Activated T-cell treated with anti-CD3 and anti-CD28 coated beads, Interleukin-2, amount 50 U/mL, for 1 hour (primary cell): ENCODE measurements around the gene ANKRD6.

Experiments
- DNase-seq: peaks from one replicate; pipeline ENCODE4 v3.0.0-alpha.2; 2020

ANKRD6 gene

GRCh38 chr6:89567630-89568390 is 134.9 kb downstream of the ANKRD6 start:
- DNase-seq: no peak

DNA sequence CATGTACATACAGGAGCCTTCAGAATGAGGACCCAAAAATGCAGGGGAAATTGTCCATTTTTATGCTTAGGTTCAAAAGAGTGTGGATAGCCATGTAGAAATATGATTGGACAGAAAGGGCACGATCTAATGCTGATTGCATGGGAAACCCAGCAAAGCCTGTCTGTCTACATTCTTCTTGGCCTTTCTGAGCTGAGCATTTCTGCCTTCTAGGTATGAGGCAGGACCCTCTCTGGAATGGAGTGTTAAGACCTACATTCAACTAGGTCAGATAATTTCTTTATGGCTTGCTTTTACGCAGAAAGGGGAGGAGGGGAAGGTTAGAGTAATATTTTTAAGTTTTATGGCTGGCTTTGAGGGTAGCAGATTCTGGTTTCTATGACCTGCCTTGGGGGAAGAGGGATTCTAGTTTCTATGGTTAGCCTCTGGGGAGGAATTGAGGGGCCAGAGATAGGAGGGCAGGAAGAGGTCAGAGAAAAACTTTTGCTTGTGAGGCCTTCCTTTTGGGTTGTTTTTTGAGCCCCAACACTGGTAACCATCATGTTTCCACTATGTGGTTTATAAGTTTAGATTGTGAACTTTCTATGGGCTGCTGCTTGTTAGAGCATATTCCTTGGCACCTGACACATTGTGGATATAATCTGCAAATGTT is 142.1 kb downstream of the ANKRD6 start:
- DNase-seq: no peak

- DNase-seq: no peak
Measured at GRCh38 chr6:89575562-89575960, 142.6 kb downstream of the ANKRD6 start.

- DNase-seq: no peak
Measured at GRCh38 chr6:89580997-89581666, 148.2 kb downstream of the ANKRD6 start.

GRCh38 chr6:89581689-89582088 is 148.7 kb downstream of the ANKRD6 start:
- DNase-seq: no peak

DNA sequence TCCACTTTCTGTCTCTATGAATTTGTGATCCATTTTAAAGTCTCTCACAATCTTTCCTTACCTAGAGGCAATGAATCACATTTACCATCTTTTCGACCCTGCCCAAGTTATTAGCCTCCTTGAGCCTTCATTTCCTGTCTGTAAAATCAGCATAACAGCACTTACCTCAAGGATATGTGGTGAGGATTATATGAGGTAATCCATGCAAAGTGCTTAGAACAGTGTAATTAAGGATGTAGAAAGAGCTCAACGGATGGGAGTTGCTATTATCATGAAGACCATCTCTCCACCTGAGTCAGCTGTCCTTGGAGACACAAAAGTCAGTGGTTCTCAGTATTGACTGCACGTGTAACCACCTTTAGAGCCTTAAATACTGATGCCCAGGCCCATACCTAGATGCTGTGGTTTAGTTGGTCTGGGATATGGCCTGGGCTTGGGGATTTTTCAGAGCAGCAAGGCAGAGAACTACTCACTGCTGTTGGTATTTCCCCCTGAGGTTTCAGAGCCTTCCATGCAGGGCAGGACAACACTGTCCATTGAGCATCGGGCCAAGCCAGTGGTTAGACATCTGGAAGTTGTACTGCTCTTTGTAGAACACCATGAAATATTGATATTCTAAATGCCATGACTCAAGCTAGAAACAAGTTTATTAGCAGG is 149.8 kb downstream of the ANKRD6 start:
- DNase-seq: no peak

- DNase-seq: no peak
Measured at GRCh38 chr6:89583559-89583958, 150.6 kb downstream of the ANKRD6 start.

- DNase-seq: no peak
Measured at GRCh38 chr6:89584539-89584938, 151.6 kb downstream of the ANKRD6 start.

DNA sequence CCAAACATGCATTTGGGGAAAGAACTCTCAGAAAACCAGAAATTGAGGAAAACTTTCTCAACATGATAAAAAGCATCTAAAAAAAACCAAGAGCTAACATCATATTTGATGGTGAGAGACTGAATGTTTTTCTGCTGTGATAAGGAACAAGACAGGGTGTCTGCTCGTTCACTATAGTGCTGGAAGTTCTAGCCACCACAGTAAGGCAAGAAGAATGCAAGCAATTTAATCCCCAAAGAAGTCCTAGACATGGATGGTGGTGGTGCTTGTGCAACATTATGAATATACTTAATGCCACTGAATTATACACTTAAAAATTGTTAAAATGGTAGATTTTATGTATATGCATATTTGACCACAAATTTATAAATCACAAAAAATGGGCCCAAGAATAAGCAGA is 152.2 kb downstream of the ANKRD6 start:
- no peak for DNase-seq

GRCh38 chr6:89589297-89590025 is 156.5 kb downstream of the ANKRD6 start:
- DNase-seq: no peak

DNA sequence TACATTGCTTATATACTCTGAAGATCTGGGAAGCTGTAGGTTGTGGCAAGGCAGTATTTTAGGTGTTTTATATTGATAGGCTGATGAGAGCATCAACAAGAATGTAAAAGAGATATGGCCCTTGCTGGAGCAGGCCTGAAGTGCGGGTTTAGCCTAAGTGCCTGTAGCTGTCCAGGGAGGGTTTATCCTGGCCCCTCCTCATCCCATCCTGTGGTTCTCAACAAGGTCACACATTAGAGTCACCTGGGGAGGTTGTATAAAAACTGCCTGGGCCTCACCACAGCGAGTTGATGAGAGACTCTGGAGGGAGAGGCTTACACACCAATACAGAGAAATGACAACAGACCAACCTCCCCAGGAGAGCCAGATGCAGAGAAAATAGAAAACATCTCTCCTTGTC is 157.2 kb downstream of the ANKRD6 start:
- DNase-seq: no peak

- no peak for DNase-seq
Measured at GRCh38 chr6:89591745-89592144, 158.8 kb downstream of the ANKRD6 start.

- no peak for DNase-seq
Measured at GRCh38 chr6:89596056-89596455, 163.1 kb downstream of the ANKRD6 start.

DNA sequence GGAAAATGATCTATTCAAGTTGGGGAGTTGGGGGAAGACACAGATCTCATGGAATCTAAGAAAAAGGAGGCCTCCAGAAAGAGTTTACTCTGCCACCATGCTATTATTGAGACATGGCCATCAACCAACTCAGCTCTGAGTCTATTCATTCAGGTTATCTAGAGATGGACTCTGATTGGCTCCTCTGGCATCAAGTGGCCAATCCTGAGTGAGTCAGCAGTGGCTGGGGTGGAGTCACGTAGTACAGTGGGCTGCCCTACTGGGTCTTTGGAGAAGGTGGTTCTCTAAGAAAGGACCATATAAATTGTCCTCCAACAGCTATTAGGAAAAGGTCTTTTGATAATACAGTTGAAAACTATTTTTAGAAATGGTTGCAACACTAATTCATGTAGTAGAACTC is 163.5 kb downstream of the ANKRD6 start:
- no peak for DNase-seq

DNA sequence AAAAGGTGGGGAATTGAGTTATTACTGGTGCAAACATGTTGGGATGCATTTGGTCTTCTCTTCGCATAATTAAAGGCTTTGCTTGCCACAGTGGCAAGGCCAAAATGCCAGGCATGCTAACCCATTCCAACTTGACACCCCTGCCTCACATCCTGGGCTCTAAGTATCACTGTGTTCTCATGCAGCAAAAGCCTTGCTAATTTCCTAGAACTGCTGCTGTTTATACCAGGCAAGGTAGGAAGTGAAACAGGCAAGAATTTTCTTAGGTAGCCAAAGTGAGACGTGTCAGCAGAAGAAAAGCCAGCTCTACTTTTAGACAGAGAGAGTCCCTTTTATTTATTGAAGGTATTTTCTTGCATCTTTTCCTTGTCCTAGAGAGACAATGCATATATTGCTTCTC is 164.4 kb downstream of the ANKRD6 start:
- DNase-seq: no peak

DNA sequence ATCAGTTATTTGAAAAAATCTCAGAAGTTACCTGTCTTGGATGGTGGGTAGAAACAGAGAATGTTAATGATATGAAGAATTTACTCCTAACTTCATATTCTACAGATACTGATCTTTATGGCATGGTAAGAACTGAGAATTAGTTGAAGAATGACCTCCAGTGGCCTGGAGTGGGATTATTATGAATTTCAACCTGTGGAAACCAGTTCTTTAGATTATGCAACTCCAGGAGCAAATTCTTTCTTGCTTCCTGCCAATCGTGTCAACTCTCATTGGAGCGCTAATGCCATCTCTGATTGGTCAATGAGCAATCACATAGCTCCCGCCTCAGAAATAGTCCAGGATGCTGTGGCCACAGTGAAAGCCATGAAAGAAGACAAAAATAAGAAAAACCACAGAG is 165.0 kb downstream of the ANKRD6 start:
- no peak for DNase-seq

DNA sequence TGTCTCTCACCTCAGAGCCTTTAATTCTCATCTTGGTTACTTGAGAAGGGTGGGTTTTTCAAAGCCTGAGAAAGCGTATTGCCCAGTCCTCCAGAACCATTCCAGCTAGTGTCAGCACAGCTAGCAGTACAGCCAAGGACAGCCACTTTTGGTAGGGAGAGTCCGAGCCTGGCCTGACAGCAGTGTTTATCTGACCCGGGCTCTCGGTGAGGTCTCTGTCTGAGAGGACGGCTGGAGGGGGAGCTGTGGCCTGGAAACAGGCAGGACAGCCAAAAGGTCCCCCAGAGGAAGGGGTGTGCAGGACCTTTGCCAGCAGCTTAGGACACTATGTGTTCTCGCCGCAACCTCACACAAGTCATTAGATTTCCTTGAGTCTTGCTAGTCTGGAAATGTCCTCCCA is 166.8 kb downstream of the ANKRD6 start:
- DNase-seq: no peak

GRCh38 chr6:89602166-89602565 is 169.2 kb downstream of the ANKRD6 start:
- DNase-seq: no peak

GRCh38 chr6:89604653-89605052 is 171.7 kb downstream of the ANKRD6 start:
- DNase-seq: no peak

GRCh38 chr6:89605861-89606260 is 172.9 kb downstream of the ANKRD6 start:
- no peak for DNase-seq

GRCh38 chr6:89610149-89610642 is 177.2 kb downstream of the ANKRD6 start:
- DNase-seq: peak; percentile 80

DNA sequence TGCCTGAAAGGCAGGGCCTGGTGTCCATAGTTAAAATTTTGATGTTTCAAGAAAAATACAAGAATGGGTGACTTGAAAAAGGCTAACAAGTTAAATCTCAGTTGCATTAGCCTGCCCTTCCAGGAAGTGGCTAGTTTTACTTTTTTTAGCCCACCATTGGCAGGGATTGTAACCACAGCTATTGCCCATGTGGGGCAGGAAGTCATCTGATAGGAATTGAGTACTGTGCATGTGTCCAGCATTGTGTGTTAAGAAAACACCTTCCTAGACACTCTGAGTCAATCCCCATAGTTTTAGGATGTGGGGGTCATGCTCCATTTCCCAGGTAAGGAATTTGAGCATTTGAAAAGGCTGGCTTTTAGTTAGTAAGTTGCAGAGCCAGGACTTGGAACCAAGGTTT is 178.7 kb downstream of the ANKRD6 start:
- no peak for DNase-seq

GRCh38 chr6:89612121-89612520 is 179.2 kb downstream of the ANKRD6 start:
- DNase-seq: no peak
